DMS53 treated with DMSO at 0.1 percent for 48 hours (cell line): ENCODE measurements around the gene SPAG16.

Experiments
- DNase-seq: peaks from one replicate; lab custom pipeline; 2025; ENCODE audit not compliant: unreplicated experiment; lab: John Stamatoyannopoulos, UW

SPAG16 gene

DNA sequence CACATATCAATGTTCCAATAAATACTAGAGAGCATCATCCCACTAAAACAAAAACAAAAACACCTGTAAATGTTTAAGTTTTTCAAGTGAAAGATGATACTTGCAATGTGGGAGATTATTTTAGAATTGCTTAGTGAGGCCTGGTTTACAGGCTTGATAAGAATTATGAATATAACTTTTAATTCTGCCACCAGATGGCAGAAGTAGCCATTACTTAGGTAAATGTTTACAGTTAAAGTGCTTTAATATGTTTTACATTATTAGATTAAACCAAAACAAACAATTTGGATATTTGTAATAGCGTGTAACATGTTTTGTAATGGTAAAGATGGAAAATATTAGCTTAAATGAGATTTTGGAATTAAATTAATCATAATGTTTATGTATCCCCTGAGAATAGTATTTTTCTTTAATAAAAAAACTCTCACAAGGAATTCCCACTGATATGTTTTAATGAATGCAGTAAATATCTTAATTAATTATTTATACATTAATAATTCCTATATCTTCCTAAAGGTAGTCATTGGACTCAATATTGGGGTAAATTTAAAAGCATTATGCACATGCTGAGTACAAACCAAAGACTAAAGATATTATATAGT, 522.0 kb downstream of the SPAG16 start:
- DNase-seq = peak; percentile 19

DNA sequence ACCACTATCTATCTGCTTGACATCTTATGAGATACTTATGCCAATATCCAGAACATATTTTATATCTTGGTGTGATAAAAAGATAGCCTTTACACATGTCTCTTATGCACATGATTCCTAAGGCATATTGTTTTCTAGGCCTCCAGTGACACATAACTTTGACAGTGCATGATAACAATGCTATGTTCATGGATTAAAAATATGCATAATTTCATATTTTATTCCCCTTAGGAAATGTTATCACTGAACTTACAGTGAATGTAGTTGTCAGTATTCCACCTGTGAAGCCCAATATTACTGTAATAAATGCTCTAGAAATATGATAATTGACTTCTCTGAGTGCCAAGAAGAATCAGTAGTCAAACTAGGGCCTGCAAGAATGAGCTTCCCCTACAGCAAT, 532.3 kb downstream of the SPAG16 start:
- DNase-seq = no peak

DNA sequence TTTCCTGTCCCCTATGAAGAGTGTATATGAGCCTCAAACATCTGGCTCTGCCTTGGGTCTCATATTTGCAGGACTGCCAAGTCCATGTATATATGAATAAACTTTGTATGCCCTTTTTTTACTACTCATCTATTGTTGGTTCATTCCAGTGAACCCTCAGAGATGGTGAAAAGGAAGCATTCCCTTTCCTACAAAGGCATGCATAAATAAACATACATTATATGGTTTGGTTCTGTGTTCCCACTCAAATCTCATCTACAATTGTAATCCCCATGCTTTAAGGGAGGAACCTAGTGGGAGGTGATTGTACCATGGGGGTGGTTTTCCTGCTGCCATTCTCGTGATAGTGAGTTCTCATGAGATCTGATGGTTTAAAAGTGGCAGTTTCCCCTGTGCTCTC, 534.2 kb downstream of the SPAG16 start:
- DNase-seq = no peak

DNA sequence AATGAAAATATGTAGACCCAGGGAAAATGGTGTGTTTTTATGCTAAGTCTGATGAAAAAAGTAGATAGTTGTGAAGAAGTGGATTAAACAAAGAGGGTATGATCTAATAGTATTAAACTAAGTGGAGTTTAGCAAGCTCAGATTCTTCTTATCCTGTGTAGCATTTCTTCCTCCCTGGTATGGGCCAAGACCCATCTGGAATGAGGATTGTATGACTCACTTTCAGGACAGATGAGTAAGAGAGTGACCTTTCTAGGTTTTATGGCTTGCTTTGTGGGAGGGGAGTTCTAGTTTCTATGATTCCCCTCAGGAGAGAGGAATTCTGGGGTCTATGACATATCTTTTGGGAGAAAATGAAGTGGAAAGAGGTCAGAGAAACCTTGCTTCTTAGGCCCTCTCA, 550.1 kb downstream of the SPAG16 start:
- DNase-seq = no peak

DNA sequence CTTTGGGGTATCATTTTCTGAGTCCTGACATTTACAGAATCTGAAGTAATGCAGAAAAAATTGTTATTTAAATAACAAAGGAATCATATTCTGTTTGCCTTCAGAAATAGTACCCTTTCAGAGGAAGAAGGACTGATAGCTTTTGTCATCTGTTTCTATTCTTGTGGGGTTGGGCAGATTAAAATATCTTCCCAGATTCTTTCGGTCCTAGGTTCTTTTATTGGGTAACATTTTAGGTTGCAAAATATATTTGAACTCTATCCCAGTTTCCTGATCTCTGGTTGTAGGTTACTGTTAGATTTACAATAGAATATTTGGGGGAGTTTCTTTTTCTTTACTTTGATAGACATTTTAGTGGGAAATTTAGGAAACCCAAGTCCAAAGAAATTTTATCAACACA, 550.5 kb downstream of the SPAG16 start:
- DNase-seq = no peak

DNA sequence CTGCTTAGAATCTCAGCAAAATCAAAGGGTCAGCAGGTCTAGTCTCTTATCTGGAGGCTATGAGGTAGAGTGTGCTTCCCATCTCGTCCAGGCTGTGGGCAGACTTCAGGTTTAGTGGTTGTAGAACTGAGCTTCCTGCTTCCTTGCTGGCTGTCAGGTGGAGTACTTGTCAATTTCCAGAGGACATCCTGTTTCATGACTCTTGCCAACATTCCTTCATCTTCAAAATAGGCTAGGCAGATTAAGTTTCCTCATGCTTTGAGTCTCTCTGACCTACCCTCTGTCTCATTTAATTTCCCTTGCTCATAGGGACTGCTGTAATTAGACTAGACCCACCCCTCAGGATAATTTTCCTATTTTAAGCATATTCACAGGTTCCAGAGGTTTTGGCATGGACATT, 562.6 kb downstream of the SPAG16 start:
- DNase-seq = no peak

DNA sequence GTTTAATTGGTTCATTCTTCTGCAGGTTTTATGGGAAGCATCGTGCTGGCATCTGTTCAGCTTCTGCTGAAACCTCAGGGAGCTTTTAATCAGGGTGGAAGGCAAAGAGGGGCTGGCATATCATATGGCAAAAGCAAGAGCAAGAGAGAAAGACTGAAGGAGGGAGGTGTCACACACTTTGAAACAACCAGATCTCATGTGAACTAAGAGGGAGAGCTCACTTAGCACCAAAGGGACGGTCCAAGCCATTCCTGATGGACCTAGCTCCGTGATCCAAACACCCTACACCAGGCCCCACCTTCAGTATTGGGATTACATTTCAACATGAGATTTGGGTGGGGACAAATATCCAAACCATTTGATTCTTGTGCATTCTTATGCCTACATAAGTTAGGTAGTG, 563.1 kb downstream of the SPAG16 start:
- no peak for DNase-seq

DNA sequence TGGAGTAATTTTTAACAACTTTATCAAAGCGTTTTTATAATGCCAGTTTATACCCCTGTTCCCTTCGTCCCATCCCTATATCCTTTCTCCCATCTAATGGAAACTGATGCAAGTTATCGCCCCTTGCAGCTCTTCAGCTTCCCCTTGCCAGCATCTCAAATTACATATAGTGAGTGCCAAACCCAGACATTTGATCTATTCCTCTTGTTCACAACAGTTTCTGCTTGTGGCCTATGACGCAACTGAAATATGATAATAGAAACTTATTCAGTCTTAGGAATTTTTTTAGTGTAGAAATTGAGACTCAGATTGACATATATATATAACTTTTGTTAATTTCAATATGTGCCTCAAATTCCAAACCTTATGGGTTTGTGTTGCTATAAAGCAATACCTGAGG, 564.4 kb downstream of the SPAG16 start:
- no peak for DNase-seq

DNA sequence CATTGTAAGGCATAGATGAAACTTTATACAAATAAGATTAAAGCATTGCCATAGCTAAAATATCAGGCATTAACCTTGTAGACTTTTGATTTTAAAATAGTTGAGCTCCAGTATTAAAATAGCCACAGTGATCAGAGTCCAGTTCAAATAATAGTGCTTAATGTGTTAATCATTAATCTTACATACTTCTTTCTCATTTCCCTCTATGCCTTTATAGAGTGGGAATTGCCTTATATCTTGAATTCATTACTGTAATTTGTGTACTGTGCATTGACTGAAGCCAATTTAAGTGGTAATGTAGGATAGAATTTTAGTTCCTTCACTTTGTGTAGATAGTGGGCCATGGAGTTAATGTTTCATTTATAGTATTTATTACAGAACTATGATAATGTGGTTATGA, 577.4 kb downstream of the SPAG16 start:
- no peak for DNase-seq

DNA sequence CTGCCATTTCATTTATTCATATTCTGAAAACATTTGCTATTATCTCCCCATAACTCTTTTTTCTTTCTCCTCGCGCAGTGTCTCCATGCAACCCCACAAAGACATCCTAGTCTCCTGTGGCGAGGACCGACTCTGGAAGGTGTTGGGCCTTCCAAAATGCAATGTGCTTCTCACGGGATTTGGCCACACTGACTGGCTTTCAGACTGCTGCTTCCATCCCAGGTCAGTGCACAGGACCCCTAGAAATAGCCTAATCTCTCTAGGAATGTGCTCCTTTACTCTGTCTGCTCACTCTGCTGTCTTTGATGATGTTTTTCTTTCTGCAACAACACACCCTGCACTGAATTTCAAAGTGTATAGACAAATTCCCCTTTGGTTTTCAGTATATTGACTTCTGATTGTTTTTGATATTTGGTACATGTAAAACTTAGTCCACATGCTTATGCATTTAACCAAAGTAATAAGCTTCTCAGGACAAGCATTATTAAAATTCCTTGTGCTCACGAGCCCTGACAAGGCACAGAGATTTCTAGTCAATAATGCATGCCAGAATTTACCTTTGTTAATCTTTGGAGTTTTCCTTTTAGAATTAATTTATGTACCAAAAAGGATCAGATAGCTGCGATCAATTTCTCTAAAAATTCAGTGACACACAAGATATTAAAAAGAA, 578.3 kb downstream of the SPAG16 start:
- DNase-seq = no peak

DNA sequence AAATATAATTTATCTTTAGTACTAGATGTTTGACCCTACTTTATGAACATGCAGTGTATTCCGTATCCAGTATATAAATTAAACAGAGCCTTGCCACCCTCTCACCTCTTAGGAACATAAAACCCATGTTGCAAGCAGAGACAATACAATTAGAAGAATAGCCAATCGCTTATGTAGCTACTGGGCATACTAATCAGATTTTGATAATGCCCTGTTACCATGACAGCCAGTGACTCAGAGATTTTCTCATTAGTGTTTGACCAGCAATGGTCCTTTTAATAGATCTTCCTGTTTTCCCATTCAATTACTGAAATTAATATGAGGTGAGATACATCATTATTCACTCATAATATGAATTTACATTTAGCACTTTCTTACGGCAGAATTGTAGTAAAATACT, 579.3 kb downstream of the SPAG16 start:
- no peak for DNase-seq

DNA sequence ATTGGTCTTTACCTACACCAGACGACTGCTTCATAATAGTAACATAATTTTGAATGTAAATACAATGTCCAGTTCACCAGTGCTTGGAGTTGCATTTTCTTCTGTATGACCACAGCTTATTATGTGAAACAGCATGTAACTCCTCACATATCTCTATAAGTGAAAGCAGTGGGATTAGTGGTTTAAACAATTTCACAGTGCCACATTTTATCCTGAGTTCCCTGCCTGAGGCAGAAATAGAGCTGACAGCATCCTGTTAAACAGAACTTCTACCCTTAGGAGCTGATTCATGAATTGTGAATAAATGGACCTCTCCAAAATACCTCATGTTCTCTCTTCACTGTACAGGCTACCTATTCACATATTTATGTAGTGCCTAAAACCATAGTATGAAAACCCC, 584.3 kb downstream of the SPAG16 start:
- no peak for DNase-seq

DNA sequence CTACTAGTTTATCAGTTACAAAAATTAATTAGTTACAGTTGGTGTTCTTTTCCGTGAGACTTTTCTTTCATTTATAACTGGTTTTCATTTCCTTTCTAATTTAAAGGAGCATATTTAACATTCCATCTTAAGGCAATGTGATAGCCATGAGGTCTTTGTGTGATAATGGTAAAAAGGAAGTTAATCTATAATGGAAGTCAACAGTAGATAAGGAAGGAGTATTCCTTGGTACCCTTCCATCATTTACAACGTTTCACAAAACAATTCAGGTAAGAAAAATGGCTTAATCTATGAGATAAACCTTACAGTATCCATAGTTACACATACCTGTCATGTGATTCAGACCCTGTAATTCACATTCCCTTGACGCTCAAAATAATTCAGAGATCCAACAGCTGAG, 601.2 kb downstream of the SPAG16 start:
- no peak for DNase-seq

DNA sequence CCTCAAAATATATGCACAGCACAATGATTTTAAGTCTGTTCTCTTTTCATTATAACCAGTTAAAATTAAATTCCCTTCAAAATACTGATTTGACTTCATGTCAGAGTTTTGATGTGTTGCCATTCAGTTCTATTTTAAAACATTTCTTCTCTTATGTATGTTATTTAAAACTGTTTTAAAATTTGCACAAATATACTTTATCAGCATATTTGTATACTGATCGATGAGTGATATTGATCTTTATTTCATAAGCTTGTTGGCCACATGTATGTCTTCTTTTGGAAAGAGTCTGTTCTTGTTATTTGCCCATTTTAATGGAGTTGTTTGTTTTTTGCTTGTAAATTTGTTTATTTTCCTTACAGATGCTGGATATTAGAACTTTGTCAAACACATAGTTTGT, 630.2 kb downstream of the SPAG16 start:
- no peak for DNase-seq

DNA sequence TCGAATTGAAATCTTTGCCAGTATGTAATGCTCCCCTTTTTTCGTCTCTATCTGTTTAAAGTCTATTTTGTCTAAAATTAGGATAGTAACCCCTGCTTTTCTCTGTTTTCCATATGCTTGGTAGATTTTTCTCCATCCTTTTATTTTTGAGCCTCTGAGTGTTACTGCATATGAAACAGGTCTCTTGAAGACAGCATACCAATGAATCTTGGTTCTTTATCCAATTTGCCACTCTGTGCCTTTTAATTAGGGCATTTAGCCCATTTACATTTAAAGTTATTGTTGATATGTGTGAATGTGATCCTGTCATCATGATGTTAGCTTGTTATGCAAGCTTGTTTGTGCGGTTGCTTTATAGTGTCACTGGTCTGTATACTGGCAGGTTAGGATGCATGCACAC, 635.8 kb downstream of the SPAG16 start:
- no peak for DNase-seq

DNA sequence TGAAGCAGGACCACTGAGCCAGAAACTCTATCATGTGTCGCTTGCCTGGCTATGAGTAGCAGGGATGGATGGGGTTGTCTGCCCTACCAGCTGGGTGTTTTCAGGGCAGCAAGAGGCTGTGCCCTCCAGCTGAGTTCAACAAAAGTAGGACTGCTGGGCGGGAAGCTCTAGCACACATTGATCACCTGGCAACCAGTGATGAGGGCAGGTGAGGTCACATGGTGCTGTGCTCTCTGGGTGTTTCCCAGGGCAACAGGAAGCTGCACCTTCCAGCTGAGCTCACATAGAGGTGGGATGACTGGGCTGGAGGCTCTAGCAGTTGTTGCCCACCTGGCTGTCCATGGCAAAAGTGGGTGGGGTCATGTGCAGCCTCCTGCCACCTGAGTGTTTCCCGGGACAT, 639.3 kb downstream of the SPAG16 start:
- DNase-seq = peak; percentile 1

DNA sequence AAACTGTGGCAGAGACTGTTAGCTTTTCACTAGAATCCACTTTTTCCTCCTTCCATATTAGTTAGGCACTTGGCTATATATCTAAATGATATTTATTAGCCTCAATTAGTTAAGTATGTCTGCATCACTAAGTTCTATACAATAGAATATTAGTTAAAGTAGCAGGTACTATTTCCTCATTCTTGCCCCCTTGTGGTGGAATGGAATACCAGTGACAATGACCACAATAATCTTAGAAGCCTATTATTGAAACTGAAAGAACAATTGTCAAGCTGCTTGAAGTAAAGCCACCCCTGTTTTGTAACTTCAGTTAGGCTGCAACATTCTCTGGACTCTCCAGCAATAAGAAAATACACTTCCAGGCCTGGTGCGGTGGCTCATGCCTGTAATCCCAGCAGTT, 650.3 kb downstream of the SPAG16 start:
- DNase-seq = peak; percentile 1

DNA sequence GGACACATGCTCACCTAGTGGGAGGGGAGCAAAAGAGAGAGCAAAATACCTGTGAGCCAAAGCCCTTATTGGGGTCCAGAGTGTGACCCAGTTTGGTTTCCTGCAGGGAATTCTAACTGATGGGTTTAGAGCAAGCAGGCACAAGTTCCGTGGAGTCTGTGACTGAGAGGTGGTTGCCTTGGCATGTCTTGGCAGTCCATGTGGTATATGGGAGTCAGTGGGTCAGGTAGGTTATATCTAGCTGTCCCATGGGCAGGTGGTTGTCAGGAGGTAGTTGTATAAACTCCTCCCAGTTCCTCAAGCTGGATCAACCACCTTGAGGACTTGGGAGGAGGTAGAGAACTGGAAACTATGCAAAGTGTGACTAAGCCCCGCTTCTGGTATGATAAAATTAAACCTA, 673.8 kb downstream of the SPAG16 start:
- no peak for DNase-seq

DNA sequence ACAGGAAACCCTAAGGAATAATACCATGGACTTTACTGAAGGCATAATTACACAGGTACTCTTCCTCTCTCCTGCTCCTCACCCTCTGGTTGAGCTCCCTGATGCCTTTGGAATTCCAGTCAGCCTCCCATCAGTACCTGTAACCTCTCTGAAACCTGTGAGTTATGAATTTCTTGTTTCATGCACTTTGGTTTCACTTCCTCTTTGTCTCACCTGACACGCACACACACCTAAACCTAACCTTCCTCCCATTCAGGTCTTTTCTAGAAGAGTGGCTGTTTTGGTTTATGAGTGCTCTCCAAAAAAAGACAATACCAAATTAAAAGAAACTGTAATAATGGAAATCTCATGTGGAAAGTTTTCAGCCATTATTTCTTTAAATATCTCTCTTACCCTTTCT, 675.3 kb downstream of the SPAG16 start:
- DNase-seq = no peak

DNA sequence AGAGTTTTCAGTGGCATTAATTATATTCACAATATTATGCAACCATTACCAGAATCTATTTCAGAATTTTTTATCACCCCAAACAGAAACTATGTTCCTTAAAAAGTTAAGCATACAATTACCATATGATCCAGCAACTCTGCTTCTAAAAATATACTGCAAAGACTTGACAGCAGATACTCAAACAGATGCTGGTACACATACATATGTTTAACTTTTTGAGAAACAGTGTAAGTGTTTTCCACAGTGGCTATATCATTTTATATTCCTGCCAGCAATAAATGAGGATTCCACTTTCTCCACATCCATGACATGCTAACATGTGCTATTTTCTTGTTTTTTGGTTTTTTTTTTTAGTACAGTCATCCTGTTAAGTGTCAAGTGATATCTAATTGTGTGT, 687.3 kb downstream of the SPAG16 start:
- DNase-seq = no peak

DNA sequence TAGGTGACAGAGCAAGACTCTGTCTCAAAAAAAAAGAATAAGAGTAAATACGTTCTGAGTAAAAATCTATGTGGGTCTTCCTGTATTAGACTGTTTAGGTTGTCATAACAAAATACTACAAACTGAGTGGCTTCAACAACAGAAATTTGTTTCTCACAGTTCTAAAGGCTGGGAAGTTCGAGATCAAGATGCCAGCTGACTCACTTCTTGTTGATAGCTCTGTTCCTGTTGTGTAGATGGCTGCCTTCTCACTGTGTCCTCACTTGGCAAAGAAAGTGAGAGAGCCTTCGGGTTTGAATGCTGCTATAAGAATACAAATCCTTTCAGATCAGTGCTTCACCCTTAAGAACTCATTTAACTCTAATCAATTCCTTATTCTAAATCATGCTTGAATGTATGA, 696.6 kb downstream of the SPAG16 start:
- DNase-seq = no peak

DNA sequence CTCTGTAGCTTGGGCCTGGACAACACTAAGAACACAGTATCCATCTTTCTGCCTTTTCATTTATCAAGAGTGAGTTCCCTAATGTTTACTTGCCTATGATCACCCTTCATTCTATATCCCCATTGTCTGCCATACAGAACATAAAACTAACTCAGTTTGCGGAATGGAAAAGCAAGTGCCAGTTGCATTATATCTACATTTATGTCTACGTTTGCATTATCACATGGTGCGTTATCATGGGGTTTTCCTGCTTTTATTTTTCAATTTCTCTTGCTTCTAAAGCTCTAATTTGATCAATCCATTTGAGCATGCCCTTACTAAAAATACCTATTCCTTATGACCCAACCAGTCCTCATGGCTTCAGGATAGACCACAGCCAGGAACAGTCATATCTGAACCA, 704.9 kb downstream of the SPAG16 start:
- no peak for DNase-seq

DNA sequence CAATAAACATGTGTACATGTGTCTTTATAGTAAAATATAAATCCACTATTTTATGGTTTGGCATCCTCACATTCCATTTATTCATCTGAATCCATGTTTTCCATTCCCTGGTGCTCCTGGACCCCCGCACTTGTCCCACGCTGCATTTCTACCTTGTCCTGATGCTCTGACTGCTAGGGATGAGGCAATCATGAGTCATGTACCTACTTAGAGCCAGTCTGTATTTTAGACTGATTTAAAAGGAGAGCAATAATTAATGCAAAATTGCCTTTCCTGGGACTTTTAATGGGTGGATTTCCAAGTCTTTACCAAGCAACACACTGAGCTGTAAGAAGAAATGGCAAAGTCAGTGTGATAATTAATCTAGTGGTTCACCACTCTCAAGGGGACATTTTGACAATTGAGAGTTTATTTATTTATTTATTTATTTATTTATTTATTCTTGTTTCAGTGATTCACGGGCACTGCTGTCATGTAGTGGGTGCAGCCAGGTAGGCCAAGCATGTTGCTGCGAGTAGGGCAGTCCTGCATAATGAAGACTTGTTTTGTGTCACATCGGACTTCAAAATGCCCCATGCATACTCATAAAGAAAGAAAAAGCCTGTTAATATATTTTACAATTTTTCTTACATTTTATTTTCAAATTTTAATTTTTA, 707.3 kb downstream of the SPAG16 start:
- DNase-seq = no peak
